ENCODE data around the gene LRRC25.

DNA sequence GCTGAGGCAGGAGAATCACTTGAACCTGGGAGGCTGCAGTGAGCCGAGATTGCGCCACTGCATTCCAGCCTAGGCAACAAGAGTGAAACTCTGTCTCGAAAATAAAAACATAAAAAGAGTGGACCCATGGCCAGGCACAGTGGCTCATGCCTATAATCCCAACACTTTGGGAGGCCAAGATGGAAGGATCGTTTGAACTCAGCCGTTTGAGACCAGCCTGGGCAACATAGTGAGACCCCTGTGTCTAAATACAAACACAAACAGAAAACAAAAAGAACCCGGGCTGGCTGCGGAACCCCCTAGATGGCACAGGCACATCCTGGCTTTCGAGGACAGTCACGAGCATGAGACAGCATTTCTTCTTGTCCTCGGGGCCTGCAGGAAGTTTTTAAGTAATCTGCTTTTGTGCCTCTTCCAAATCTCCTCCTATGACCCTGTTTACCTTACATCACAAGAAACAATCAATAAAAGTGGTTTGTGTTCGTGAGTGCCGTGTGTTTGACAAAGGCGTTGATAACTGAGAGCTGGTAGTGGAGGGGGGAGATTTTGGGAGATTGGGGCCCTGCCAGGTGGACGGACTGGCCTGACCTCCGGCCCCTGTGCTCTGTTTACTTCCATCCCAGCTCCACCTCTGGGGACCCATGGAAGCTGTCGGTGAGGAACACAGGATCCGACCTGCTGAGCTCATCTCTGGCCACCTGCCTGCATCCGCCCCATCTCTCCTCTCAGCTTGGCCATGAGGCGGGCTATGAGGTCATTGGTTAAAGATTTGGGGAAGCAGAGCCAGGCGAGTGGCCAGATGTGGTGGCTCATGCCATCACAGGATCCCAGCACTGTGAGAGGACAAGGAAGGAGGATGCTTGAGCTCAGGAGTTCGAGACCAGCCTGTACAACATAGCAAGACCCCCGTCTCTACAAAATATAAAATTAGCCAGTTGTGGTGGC is 17.3 kb downstream of the LRRC25 start:
- no peak for TF ChIP-seq OVOL2 (CRISPR knock-in tag; IDR thresholded peaks at IDR 0.05; ENCODE audit: borderline replicate concordance)
- no peak for TF ChIP-seq CTCF (IDR thresholded peaks at IDR 0.05)
- no peak for TF ChIP-seq TEAD4 (CRISPR knock-in tag; IDR thresholded peaks at IDR 0.05)
- no peak for TF ChIP-seq CREB1 (CRISPR knock-in tag; IDR thresholded peaks at IDR 0.05)
- TF ChIP-seq TCF7 (CRISPR knock-in tag; IDR thresholded peaks at IDR 0.05; ENCODE audit: low read depth), result no peak

All from WTC11 (cell line).